NCI-H524 (cell line): ENCODE data around the gene XPA.
"Not testable (repeated sequence)": the region's sequence is repeated elsewhere in the genome, so short reads cannot be mapped to it uniquely, and the experiment has no call there.

Experiments
- DNase-seq, 2 experiments: peaks; one replicate each; lab custom pipeline; 2025; lab: John Stamatoyannopoulos, UW

The XPA gene

DNA sequence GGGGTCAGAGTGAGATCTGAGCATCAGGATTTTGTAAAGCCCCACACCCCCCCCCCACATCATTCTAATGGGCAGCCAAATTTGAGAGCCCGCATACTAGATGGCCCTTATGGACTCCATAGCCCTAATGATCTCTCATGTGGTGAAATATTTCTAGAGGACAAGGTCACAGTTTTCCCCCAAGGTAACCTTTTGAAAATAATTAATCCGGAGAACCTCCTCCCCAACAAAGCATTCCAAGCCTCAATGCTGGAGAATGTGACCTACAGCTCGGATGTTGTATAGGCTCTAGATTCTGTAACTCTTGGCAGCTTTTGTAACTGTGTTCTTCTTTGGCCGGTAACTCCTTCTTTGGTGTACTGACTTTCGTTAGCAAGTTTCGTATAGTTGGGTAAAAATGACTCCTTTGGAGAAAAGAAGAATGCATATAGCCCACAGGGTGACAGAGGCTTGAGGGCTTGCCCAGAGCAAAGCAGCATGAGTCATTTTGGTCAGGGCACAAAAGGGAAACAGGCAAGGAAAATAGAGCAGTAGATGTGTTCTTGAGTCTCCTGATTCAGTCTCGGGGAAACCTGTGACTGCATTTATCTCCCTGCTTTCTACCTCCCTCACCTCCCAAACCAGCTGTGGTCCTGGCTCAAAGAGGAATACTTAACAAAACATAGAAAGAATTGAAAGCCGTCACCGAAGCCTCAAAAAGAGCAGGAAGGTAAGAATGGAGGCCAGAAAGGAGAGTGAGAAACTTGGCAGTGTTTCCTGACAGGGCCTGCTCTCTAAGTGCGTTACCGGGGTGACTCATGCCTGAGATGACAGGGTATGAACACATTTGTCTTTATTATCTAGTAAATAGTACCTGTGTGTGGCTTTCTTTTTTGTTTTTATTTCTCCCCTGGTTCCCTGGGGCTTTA lies 6.6 kb upstream of the XPA start:
- DNase-seq: no peak

DNA sequence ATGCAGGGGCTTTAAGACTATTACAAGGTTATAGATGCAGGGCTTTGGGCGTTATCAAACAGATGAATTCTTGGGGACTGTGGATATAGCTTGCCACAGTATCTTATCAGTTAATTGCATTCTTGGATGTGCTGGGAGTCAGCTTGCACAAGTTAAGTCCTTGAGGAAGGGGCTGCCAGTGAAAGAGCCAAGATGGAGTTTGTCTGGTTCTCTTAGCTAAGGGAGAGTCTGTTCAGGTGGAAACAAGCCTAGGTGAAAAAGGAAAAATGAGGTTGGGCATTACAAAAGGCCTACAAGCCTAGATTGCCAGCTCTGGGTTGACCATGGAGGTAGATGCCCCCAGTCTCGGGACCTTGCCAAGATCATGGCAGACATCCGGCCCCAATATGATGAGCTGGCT lies 2.7 kb upstream of the XPA start:
- not testable (repeated sequence) for DNase-seq

DNA sequence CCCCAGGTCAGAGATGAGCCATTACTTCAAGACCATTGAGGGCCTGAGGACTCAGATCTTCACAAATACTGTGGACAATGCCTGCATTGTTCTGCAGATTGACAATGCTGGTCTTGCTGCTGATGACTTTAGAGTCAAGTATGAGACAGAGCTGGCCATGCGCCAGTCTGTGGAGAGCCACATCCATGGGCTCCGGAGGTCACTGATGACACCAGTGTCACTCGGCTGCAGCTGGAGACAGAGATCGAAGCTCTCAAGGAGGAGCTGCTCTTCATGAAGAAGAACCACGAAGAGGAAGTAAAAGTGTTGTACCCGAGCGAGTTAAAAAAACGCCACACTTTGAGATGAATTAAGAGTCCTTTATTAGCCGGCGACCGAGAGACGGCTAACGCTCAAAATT lies 2.1 kb upstream of the XPA start:
- not testable (repeated sequence) for DNase-seq

DNA sequence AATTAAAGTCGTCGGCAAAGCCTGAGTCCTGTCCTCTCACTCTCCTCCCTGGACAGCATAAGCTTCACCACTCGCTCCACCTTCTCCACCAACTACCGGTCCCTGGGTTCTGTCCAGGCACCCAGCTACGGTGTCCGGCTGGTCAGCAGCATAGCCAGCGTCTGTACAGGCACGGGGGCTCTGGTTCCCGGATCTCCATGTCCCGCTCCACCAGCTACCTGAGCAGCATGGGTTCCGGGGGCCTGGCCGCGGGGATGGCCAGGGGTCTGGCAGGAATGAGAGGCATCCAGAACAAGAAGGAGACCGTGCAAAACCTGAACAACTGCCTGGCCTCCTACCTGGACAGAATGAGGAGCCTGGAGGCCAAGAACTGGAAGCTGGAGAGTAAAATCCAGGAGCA lies 1.7 kb upstream of the XPA start:
- no peak for DNase-seq

DNA sequence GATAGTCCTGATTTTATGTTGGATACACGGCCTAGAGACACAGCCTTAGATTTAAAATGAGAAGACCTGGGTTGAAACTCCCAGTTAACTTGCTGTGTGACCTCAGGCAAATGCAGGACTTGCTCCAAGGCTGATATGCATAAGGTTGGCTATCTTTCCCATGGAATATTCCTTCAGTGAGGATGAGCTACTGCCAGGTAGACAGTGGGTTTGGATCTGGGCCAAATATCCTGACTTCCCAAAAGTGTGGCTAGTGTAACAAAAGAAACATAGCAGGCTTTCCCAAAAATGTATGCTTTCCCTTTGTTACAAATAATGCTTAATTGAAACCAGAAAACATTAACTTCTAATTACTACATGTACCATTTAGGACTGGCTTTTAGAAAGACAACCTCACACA lies 697 bp upstream of the XPA start:
- no peak for DNase-seq

DNA sequence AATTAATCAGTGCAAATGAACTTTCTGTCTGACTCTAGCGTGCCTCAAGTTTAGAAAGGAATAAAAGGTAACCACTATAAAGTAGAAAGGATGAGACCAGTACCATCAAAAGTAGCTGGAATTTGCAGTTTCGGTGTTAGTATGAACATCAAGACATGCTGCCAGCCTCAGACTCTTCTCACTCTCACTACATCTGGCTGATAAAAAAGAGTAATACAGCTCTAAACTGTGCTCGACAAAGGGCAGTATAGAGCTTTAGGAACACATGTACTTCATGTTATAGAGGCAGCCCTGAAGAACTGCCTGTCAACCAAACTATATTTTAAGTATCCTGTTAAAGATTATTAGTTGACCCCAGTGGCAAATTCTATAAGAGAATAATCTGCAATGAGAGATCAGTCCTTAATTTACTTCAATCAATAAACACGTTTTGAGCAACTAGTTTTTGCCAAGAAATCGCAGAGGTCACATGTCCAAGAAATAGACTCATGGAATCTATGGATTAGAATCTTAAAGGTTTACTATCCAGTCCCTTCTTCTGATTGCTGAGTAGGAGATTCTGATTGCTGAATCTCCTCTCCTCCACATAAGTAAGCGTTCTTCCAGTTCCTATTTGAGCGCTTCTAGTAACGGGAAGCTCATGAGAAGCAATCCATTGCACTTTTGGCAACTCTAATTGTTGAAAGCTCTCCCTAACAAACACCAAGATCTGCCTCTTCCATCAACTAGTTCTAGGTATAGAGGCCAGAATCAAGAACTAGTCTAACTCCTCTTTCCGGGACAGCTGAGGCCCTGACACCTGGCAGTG lies 941 bp downstream of the XPA start:
- DNase-seq: no peak

DNA sequence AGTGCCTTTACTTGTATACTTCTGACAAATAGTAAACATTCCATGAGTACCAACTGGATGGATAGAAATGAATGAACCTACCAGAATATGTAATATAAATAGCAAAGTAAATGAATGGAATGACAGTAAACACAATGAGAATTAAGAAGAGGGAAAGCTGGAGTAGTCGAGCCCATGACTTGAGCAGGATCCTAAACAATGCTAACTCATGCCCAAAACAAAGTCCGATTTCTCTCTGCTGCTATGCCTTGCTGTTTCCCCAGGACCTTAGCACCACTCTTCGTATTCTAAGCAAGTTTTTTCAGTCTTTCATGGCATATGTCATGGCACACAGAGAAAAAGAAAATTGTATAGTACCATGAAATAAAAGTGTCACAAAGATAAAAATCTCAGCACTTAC lies 1.8 kb downstream of the XPA start:
- DNase-seq: no peak

DNA sequence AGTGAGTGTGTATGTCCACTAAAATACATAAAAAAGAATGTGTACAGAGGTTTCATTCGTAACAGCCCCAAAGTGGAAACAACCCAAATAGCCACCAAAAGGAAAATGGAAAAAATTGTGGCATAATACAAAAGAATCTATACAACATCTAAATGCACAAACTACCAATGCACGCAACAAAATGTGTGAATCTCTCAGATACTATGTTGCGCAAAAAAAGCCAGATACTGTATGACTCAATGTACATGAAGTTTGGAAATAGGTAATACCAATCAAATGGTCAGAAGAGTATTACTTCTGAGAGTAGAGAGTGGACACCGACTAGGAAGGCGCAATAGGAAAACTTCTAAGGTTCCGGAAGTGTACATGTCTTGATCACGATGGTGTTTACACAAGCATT lies 2.4 kb downstream of the XPA start:
- DNase-seq: no peak

DNA sequence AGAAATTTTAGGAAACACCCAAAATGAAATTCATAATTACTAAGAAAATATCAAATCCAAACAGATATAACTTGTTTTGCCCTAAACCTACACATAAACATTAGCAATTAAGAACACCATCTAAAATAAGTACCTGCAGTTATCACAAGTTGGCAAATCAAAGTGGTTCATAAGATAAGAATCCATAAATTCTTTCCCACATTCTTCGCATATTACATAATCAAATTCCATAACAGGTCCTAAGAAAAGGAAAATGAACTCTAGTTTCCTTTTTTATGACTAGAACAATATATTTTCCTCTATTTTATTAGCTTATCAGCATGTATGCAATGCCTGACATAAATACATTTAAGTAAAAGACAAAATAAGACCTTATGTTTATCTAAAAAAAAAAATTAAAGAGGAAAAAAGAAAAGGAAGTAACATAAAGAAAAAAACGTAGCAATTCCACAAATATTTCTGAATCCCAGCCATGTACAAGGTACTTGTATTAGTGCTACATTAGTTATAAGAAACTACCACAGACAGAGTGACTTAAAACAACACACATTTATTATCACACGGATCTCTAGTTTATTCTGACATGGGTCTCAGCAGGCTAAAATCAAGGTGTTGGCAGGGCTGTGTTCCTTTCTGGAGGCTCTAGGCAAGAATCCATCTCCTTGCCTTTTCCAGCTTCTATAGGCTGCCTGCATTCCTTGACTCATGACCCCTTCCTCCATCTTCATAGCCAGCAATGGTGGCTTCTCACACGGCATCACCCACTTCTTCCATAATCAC lies 7.5 kb downstream of the XPA start:
- DNase-seq: no peak

DNA sequence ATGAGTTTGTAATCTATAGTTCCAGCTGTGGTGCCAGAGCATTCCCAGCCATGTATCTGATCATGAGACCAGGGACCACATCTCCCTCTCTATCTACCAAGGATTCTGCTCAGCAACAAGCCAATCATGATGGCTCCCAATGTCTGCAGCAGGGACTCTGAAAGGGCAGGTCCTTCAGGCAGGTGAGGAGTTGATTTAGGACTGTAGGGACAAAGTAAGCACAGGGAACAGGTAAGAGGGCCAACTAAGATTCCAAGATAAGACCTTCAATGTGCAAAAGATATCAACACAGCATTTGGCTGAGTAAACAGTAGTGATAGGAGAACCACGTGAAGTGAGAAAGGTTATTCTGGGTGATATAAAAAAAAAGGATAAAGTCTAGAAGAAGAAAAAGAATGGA lies 8.5 kb downstream of the XPA start:
- no peak for DNase-seq

DNA sequence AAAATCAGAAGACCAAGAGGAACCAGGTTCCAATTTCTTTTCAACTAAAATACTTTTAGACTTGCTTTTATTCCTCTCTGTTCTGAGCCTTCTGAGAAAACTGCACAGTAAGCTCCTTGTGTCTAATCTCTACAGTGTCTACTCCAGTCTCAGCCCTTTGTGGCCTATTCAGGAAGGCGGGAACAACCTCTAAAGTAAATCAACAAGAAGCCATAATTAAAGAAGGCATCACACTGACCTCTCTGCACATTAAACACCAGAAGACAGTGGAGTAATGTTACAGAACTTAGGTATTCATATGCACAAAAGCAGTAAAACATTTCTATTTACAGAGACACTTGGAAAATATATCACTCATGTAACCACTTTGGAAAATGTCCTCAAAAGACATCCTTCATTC lies 14.9 kb downstream of the XPA start:
- no peak for DNase-seq

DNA sequence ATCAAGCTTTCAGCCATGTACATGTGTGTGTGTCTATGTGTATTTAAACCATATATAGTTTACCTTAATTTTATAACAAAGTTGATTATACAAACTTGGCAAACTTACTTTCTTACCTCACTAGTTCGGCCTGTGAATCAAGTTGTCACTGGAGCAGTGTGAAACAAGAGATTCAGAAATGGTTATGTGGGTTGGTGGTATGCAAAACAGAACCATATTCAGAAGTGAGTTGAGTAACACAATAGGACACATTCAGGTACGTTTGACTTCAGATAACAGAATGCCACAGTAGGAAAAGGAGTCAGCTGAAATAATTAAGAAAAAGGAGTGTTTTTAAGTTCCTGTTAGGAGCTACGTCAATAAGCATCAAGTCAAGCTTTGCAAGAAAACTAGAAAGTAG lies 21.5 kb downstream of the XPA start:
- DNase-seq: no peak

DNA sequence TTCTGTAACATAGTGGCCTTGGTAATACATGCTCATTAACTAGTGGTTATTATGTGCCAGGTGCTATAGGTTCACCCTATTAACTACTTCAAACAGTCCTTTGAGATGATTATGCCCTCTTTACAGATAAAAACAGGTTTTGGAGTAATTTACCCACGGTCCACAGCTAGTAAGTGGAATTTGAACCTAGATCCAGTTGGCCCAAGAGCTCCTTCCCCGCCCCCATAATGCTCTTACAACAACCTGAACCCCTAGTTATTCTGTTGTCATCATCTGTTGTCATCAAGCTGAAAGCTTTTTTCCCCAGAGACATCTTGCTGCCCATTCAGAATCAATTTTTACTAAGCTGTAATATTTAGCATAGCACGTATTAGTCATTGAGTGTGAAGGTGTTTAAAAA lies 23.2 kb downstream of the XPA start:
- peak; percentile 44 to 76 for DNase-seq

DNA sequence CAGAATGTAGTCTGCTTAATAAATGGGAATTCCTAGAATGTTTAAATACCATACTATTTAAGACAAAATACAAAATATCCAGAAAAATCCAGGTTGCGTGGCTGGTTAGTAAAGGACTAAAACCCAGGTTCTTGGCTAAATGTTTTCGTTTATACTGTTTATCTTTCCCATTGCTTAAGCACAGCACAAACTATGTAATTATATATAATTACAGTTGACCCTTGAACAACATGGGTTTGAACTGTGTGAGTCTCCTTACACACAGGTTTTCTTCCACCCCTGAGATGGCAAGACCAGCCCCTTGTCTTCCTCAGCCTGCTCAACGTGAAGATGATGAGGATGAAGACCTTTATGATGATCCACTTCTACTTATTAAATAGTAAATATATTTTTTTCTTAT lies 24.7 kb downstream of the XPA start:
- DNase-seq: no peak

DNA sequence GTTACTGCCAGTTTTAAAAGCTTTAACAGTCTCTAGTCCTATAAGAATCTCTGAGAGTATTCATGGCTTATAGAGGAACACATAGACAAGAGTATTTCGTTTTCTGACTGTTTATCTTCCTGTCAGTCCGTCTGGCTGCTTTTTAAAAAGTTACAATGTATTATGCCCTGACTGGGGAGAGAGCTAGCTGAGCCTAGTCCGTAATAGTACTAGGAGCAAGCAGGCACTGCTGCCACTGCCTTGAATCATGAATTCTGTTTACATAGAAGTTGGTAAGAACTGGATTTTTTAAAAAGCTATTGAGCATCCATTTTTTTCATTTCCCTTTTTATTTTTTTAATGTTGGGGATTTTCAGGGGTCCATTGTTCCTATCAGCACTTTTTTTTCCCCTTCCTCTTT lies 26.6 kb downstream of the XPA start:
- DNase-seq: no peak

DNA sequence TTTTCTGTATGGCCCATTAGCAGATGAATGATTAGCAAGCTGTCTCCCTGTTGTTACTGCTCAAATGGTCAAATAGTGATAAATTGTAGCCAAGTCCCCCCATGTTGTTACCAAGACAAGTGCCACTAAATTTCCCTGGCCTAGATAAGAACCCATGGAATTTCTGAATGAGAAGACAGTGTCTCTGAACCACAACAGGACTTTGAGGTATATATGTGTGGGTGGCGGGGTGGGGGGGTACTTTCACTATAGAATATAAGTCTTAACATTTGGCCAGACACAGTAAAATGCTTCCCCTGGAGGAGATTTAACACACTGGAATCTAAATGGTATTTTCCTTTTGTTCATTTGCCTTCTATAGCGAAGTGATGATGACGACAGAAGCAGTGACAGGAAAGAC lies 28.7 kb downstream of the XPA start:
- no peak for DNase-seq

DNA sequence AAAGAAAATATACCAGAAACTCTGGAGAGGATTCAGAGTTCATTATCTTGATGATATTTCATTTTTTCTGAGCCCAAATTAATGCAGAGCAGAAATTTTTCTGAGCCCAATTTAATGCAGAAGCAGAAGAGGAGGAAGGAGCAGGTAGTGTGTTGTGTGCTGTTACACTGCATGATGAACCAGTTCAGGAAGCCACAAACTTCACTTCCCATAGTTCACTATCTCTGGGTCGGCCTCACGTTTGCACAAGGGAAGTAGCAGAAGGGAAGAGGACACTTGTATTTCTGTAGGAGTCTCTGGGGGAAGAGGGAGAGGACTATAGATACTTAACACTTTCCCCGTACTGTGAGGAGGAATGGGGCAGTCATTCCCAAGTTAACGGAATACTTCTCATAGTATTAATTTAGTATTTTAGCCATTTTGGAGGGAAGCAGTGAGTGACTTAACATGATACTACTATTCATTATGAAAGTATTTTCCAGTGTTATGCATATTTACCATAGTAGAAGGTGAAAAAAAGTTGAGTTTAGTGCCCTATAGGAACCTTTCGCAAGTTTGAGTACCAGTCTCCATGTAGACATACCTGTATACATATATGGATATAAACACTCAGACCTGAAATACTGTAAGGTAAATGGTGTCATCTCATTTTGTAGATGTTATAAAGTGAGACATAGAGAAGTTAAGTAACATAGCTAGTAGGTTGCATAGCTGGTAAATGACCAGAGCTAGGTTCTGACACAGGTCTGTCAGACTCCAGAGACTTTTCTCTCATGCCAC lies 30.0 kb downstream of the XPA start:
- no peak for DNase-seq

DNA sequence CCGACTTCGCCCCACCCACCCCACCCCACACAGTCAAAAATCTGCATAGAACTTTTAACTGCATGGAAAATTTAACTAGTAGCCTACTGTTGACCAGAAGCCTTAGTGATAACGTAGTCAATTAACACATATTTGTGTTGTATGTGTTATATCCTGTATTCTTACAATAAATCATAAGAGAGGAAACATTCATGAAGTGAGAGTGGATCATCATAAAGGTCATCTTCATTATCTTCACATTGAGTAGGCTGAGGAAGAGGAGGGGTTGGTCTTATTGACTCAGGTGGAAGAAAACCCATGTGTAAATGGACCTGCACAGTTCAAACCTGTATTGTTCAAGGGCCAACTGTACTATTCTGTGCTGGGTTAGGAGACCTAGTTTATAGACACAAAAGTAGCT lies 31.4 kb downstream of the XPA start:
- no peak for DNase-seq

DNA sequence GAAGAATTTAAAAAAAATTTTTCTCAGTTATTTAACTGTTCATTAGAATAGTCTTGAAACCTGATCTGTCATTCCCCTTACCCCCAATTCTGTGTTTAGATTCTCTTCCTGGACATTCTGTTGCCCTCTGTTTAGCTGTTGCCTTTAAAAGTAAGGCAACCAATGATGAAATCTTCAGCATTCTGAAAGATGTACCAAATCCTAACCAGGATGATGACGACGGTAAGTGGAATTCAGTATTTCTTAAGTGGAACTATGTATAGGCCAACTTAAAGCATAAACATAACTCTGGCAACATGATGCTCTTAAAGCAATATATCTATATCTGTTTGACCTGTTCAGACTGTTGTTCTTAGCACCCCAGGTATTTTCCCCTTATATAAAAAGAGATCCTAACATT lies 36.3 kb downstream of the XPA start:
- DNase-seq: no peak

DNA sequence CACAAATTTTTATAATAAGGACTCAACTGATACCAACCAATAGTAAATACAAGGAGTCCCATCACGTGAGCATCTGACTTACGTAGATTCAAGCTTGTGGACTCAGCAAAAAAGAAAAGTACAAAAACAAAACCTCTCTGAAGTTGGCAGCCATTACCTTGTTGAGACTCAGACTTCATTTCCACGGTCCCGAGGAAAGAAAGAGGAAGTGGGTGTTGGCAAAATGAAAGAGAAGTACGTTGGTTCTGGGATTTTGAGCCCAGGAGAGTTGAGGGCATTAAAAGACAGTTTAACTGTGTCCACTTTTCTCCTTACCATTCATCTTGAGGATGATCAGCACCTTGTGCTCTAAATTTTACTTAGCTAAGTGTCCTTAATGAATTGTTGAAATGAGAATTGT lies 36.8 kb downstream of the XPA start:
- no peak for DNase-seq

DNA sequence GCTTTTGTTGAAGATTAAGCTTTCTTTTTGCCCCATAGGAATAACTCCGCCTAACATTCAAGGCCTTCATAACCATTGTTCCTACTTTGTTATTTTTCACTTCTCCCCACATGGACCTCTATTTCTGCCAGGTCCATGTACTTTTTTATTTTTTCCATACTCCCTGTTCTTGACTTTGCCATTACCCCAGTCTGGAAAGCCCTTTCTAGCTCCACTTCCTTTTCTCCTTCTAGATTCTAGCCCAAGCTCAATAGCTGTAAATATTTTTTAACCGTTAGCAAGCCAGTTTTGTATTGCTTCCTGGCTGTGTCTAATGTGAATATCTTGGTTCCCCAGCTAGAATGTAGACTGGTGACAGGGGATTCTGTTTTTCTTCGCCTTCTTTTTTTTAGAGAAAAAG lies 37.4 kb downstream of the XPA start:
- no peak for DNase-seq

DNA sequence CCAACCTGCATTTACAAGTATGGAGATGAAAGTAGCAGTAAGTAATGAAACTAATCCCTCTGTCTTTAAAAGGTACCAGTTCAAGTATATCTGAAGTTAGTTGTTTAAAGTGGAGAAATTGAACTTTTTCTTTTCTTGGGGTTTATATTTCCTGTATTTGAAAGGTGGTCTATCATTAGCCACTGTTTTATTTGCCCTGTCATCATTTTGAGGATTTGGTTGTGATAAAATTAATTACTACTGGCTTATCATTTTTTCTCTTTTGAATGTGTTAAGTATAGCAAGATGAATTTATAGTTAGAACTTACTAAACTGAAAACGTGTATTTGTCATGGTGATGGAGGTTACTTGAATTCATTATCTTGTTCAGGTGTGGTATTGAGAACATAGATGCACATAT lies 38.4 kb downstream of the XPA start:
- no peak for DNase-seq
